Stimulated activated naive CD8-positive, alpha-beta T cell treated with anti-CD3 and anti-CD28 coated beads, Interleukin-15, Interleukin-2, amounts not matched to agents 100 U/mL and 50 U/mL, for 24 hours (primary cell): Measurements from ENCODE around the gene CAMK2D.

ENCODE experiments used
- ATAC-seq: fragments of 150-1000 bp; cut with Tn5 transposase; one replicate; pipeline ENCODE4 v1.10.0; 2021
- DNase-seq: peaks from one replicate; pipeline ENCODE4 v3.0.0; 2021

The CAMK2D gene

GRCh38 chr4:113637823-113638561 lies 123.5 kb downstream of the CAMK2D start:
- ATAC-seq (no peak), DNase-seq (no peak)

- no peak for ATAC-seq
- no peak for DNase-seq
Measured at GRCh38 chr4:113637363-113637762, 124.2 kb downstream of the CAMK2D start.

- DNase-seq, result peak; percentile 27
Measured at GRCh38 chr4:113636877-113637276, 124.7 kb downstream of the CAMK2D start.

GRCh38 chr4:113636438-113636818 lies 125.1 kb downstream of the CAMK2D start:
- no peak for DNase-seq
- peak; percentile 53 for ATAC-seq

More at GRCh38 chr4:113636877-113637276, 124.7 kb downstream of the CAMK2D start:
- peak; percentile 72 for ATAC-seq

- ATAC-seq (no peak), DNase-seq (no peak)
Measured at GRCh38 chr4:113635739-113636437, 125.7 kb downstream of the CAMK2D start.

GRCh38 chr4:113634081-113634969 lies 127.2 kb downstream of the CAMK2D start:
- no peak for DNase-seq
- no peak for ATAC-seq

- DNase-seq, result no peak
- no peak for ATAC-seq
Measured at GRCh38 chr4:113633467-113633866, 128.1 kb downstream of the CAMK2D start.

GRCh38 chr4:113628711-113629110 lies 132.8 kb downstream of the CAMK2D start:
- no peak for ATAC-seq
- no peak for DNase-seq

- DNase-seq, result no peak
Measured at GRCh38 chr4:113627321-113627720, 134.2 kb downstream of the CAMK2D start.

GRCh38 chr4:113625902-113626301 lies 135.6 kb downstream of the CAMK2D start:
- DNase-seq (no peak), ATAC-seq (peak; percentile 83)

More at GRCh38 chr4:113627321-113627720, 134.2 kb downstream of the CAMK2D start:
- ATAC-seq, result no peak

GRCh38 chr4:113623274-113623894 lies 138.2 kb downstream of the CAMK2D start:
- DNase-seq (no peak), ATAC-seq (no peak)

- DNase-seq, result no peak
- no peak for ATAC-seq
Measured at GRCh38 chr4:113621633-113622032, 139.9 kb downstream of the CAMK2D start.

GRCh38 chr4:113620032-113620431 lies 141.5 kb downstream of the CAMK2D start:
- DNase-seq (no peak), ATAC-seq (no peak)

- no peak for DNase-seq
- no peak for ATAC-seq
Measured at GRCh38 chr4:113619526-113619925, 142.0 kb downstream of the CAMK2D start.

- no peak for ATAC-seq
- DNase-seq, result no peak
Measured at GRCh38 chr4:113618205-113618604, 143.3 kb downstream of the CAMK2D start.

- ATAC-seq, result no peak
Measured at GRCh38 chr4:113617195-113617594, 144.3 kb downstream of the CAMK2D start.

GRCh38 chr4:113616443-113616842 lies 145.1 kb downstream of the CAMK2D start:
- DNase-seq (no peak), ATAC-seq (no peak)

More at GRCh38 chr4:113617195-113617594, 144.3 kb downstream of the CAMK2D start:
- no peak for DNase-seq

GRCh38 chr4:113614414-113614813 lies 147.1 kb downstream of the CAMK2D start:
- DNase-seq, result no peak
- ATAC-seq, result no peak

GRCh38 chr4:113613503-113613902 lies 148.0 kb downstream of the CAMK2D start:
- no peak for ATAC-seq
- no peak for DNase-seq

GRCh38 chr4:113610537-113610936 lies 151.0 kb downstream of the CAMK2D start:
- DNase-seq (no peak), ATAC-seq (no peak)

- DNase-seq, result no peak
- peak; percentile 55 for ATAC-seq
Measured at GRCh38 chr4:113607998-113608397, 153.5 kb downstream of the CAMK2D start.

- no peak for DNase-seq
- no peak for ATAC-seq
Measured at GRCh38 chr4:113607147-113607720, 154.3 kb downstream of the CAMK2D start.
